ENCODE measurements around the gene UBE2M.
"Not testable (repeated sequence)": the region's sequence is repeated elsewhere in the genome, so short reads cannot be mapped to it uniquely, and the experiment has no call there.

The UBE2M gene

DNA sequence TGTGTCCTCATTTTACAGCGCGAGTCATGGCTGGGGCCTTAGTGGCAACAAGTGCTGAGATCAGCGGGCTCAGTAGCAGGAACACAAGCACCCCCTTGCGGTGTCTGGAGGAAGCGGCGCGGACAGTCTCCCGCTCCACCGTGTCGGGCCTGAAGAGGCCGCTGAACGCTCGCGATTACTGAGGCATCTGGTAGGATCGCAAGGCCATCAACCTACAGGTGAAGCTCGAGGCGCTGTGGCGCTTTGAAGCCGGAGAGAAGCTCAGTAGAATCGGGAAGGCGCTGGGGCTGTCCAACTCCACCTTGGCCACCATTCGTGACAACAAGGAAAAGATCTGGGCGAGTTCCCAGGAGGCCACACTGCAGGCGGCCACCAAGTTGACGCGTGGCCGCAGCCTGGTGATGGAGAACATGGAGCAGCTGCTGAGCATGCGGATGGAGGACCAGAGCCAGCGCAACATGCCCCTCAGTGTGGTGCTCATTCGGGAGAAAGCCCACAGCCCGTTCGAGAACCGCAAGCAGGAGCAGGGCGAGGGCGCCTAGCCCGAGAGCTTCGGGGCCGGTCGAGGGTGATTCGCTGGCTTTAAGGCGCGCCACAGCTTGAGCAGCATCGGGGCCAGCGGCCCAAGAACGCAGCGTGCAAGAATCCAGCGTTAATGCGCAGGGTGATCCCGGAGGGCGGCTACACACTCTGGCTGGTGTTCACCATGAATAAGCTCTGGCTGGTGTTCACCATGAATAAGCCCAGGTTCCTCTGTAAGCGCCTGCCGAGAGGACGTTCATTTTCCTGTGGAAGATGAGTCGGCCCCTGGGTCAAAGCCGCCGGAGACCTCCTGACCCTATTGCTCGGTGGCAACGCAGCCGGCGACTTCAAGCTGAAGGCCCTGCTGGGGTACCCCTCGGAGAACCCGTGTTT, 23.1 kb upstream of the UBE2M start:
- H3K27ac ChIP-seq, result no peak overlapping the region
- TF ChIP-seq, protein P1, sequence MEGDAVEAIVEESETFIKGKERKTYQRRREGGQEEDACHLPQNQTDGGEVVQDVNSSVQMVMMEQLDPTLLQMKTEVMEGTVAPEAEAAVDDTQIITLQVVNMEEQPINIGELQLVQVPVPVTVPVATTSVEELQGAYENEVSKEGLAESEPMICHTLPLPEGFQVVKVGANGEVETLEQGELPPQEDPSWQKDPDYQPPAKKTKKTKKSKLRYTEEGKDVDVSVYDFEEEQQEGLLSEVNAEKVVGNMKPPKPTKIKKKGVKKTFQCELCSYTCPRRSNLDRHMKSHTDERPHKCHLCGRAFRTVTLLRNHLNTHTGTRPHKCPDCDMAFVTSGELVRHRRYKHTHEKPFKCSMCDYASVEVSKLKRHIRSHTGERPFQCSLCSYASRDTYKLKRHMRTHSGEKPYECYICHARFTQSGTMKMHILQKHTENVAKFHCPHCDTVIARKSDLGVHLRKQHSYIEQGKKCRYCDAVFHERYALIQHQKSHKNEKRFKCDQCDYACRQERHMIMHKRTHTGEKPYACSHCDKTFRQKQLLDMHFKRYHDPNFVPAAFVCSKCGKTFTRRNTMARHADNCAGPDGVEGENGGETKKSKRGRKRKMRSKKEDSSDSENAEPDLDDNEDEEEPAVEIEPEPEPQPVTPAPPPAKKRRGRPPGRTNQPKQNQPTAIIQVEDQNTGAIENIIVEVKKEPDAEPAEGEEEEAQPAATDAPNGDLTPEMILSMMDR (IDR thresholded peaks at IDR 0.05), result peak; percentile 15; the same call in 1 of the 2 replicates
- TF ChIP-seq ZFX (IDR thresholded peaks at IDR 0.05; ENCODE audit: borderline replicate concordance), result no peak

DNA sequence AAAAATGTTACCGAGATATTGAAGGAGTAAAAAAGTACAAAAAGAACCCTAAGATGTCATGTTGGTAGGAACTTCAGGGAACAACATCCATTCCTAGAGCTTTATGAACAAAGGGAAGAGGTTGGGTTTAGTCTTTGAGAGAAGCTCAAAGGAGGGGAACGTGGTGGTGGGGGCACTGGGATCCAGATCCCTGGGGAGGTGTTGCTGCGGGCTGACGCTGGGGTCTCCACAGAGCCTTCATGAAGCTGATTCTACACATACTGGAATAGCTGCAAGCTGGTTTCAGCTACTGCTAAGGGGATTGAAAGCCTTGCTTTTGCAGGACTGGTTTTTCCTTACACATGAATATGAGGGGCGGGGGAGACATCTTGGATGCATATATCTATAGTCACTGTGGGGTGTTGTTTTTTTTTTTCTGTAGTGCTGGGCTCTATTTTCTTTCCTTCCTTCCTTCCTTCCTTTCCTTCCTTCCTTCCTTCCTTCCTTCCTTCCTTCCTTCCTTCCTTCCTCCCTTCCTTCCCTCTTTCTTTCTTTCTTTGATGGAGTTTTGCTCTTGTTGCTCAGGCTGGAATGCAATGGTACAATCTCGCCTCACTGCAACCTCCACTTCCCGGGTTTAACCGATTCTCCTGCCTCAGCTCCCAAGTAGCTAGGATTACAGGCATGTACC, 21.2 kb upstream of the UBE2M start:
- TF ChIP-seq ZFX (IDR thresholded peaks at IDR 0.05; ENCODE audit: borderline replicate concordance), result no peak
- TF ChIP-seq, protein P1 (IDR thresholded peaks at IDR 0.05), result no peak
- no peak overlapping the region for H3K27ac ChIP-seq

DNA sequence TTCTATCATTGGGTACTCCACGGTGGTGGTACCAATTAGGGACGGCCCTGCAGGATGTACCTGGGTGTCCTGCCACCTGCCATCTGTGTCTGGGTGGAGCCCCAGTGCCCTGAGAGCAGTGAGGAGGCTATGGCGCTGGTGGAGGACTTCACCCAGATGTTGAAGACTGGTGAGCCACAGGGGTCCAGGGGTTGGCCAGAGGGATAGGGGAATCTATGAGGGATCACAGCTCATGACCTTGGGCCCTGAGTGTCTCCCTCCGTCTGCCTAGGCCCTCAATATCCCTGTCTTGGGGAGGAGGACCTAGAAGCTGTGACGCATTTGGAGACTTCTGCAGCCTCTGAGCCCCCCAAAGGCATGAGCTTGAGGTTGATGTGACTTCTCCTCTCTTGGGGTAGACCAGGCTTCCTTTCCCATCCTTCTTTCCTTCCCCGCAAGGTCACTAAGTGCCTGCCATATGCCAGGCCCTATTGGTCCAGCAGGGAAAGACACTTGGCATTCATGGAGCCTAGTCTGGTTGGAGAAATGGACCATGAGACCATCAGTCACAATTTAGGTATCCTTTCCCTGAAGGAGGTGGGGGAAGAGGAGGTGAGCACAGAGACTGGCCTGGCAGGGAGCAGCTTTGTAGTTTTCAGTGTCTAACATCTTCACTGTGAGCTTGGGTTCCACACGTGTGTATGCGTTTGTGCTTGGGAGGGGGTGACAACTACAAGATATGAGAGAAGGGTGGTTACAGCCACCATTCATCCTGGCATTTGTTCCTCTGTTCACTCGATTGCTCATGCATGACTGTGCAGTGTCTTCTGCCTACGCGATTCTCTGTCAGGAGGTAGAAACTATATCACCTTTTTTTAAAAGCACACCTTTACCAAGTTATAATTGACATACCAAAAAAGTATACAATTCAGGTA, 19.9 kb upstream of the UBE2M start:
- TF ChIP-seq ZFX (IDR thresholded peaks at IDR 0.05; ENCODE audit: borderline replicate concordance), result no peak
- TF ChIP-seq, protein P1 (IDR thresholded peaks at IDR 0.05), result no peak
- H3K27ac ChIP-seq, result no peak overlapping the region

DNA sequence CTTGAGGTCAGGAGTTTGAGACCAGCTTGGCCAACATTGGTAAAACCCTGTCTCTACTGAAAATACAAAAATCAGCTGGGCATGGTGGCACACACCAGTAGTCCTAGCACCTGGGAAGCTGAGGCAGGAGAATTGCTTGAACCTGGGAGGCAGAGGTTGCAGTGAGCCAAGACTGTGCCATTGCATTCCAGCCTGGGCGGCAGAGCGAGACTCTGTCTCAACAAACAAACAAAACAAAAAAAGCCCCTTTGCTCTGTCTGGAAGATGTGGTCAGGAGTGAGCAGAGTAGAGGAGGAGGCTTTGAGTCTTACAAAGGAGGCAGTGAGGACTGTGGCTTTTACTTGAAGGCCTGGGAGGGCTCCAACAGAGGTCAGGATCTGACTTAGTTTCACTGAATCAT, 19.2 kb upstream of the UBE2M start:
- not testable (repeated sequence) for H3K27ac ChIP-seq

DNA sequence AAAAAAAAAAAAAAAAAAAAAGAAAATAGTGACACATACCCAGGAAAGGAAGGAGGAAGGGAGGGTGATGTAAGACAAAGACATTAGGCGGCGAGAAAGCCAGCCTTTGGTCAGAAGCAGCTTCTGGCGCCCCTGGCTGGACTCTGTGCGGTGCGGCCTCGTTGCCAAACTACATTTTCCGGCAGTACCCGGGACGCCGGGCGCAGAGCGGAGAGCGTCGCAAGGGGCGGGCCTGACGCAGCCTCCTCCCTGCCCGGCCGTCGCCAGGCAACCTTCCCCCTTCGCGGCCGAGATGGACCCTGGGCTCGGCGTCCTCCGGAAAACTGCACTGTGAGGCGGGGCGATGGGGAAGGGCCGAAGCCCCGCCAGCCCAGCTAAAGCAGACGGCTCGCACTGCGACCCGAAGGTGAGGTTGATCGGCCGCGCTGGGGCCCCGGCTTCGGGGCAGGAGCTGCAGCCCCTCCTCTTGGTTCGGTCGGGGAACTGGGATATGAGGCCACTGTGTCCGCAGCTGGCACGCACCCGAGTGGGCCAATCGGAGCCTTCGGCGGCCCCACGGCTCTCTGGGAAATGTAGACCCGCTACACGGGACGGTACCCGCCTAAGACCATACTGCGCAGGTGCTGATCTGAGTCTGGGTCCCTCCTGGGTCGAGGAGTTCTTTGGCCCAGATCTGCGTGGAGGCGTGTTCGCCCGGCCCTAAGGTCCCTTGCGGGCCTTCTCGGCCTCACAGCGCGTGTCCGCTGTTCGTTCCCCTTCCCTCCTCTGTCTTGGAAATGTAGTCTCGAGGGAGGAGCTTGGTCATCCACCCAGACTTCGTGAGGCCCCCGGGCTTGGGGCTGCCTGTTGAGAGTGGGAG, 17.0 kb upstream of the UBE2M start:
- no peak for TF ChIP-seq ZFX (IDR thresholded peaks at IDR 0.05; ENCODE audit: borderline replicate concordance)
- TF ChIP-seq, protein P1 (IDR thresholded peaks at IDR 0.05), result no peak
- peak overlapping the region; percentile 97 for H3K27ac ChIP-seq

DNA sequence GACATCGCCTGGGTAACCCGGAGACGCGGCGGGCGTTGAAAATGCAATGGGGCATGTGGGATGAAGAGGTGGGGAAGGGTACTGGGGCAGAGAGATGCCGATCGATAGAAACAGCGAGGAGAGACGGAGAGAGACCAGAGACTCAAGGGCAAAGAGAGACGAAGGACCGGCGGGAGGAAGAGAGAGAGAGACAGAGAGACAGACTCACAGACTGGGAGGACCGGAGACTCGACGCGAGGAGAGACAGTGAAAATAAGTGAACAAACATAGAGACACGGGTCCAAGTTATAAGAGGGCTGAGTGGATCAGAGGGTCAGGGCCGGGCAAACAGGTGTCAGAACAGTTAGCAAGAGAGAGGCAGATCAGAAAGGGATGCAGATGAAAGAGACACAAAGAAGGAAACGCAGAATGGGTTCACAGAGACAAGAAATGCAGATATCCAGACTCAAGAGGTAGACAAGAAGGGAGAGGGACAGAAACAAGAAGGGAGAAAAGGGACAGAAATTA, 15.3 kb upstream of the UBE2M start:
- no peak for TF ChIP-seq ZFX (IDR thresholded peaks at IDR 0.05; ENCODE audit: borderline replicate concordance)
- TF ChIP-seq, protein P1 (IDR thresholded peaks at IDR 0.05), result no peak
- H3K27ac ChIP-seq, result peak overlapping the region; percentile 97
